Measurements from ENCODE around the gene TTL. TPM values are rescaled to one million over a fixed set of nuclear protein-coding genes. Genes with fewer than 3 reads are reported as not detected.
A peak's percentile ranks its signal among the peaks of the same experiment; 100 is the strongest.

Gene TTL
- polyA plus RNA-seq, 3 donors: 2.7 to 13.9 (median 5.4) TPM

GRCh38 chr2:112542984-112543661 is 61.2 kb downstream of the TTL start:
- Histone ChIP-seq H3K79me2 (ENCODE audit: insufficient read depth, low read length) (peaks cover 46% of the 10 kb centered on the region), H3K4me1 (ENCODE audit: control insufficient read depth in 1 of 2, insufficient read depth in 2 of 2, low read length in 2 of 2) (peaks cover 21 to 27% of the 10 kb centered on the region in 2 donors), H3K4me3 (replicated peaks in 1 of 3; ENCODE audit: low read depth in 2 of 3, low read length in 3 of 3) (peak overlapping the region; percentile 60 to 95 (median 94)), H3K27ac (ENCODE audit: low read depth in 1 of 2, low read length in 2 of 2) (peak overlapping the region in 1 of 2 donors; percentile 95), H3K4me2 (replicated peaks; ENCODE audit: extremely low read depth, low read length, poor library complexity, severe bottlenecking) (peak overlapping the region; percentile 94), H4K20me1 (ENCODE audit: insufficient read depth, low read length) (no peaks in the 10 kb centered on the region), H3K27me3 (ENCODE audit: control insufficient read depth in 2 of 2, insufficient read depth in 2 of 2, low read length in 2 of 2) (no peaks in the 10 kb centered on the region), H3K36me3 (replicated peaks in 1 of 2; ENCODE audit: control insufficient read depth in 1 of 2, insufficient read depth in 2 of 2, low read length in 2 of 2) (peaks cover 10 to 21% of the 10 kb centered on the region in 2 donors), H3K9ac (ENCODE audit: insufficient read depth, low read length, poor library complexity, severe bottlenecking) (peak overlapping the region; percentile 82), H2AFZ (ENCODE audit: insufficient read depth, low read depth, low read length, poor library complexity, severe bottlenecking) (peak overlapping the region; percentile 97), H3K9me3 (replicated peaks in 1 of 2; ENCODE audit: control insufficient read depth in 1 of 2, insufficient read depth in 1 of 2, low read length in 2 of 2) (no peaks in the 10 kb centered on the region)
- 3% methylated on average over 14 of the region's 18 CpGs for whole genome bisulfite sequencing (ENCODE audit: insufficient coverage)
- peaks cover 0 to 4% (median 0%) of the 10 kb centered on the region in 3 donors for H3K27me3 Mint-ChIP-seq (ENCODE audit: low read depth in 3 of 3)
- TF ChIP-seq CTCF (IDR thresholded peaks at IDR 0.05): no peak
- intact Hi-C loops (cut with micrococcal nuclease): loop anchor here in 1 of 2 donors (2.0 to 5.0 kb wide), 2 partner anchors 42 to 286 kb away; partner anchors contain the start of genes CHCHD5 and ZC3H8
- no peaks in the 10 kb centered on the region for H3K9me3 Mint-ChIP-seq
- no peak overlapping the region for H3K4me3 Mint-ChIP-seq
- peaks cover 20 to 21% of the 10 kb centered on the region in 2 donors for H3K36me3 Mint-ChIP-seq
- H3K4me1 Mint-ChIP-seq: peaks cover 14% of the 10 kb centered on the region
- H3K27ac Mint-ChIP-seq: no peak overlapping the region
- no peak for DNase-seq

- H3K36me3 Mint-ChIP-seq: peaks cover 50 to 53% of the 10 kb centered on the region in 2 donors
Observed at GRCh38 chr2:112547333-112547732, 65.4 kb downstream of the TTL start.

More at GRCh38 chr2:112547333-112547732, 65.4 kb downstream of the TTL start:
- Histone ChIP-seq H3K4me3 (replicated peaks in 1 of 3; ENCODE audit: low read depth in 2 of 3, low read length in 3 of 3) (no peak overlapping the region), H3K9me3 (replicated peaks in 1 of 2; ENCODE audit: control insufficient read depth in 1 of 2, insufficient read depth in 1 of 2, low read length in 2 of 2) (no peaks in the 10 kb centered on the region), H3K4me2 (replicated peaks; ENCODE audit: extremely low read depth, low read length, poor library complexity, severe bottlenecking) (no peak overlapping the region), H3K36me3 (replicated peaks in 1 of 2; ENCODE audit: control insufficient read depth in 1 of 2, insufficient read depth in 2 of 2, low read length in 2 of 2) (peaks cover 50 to 63% of the 10 kb centered on the region in 2 donors), H4K20me1 (ENCODE audit: insufficient read depth, low read length) (no peaks in the 10 kb centered on the region), H3K9ac (ENCODE audit: insufficient read depth, low read length, poor library complexity, severe bottlenecking) (no peak overlapping the region), H2AFZ (ENCODE audit: insufficient read depth, low read depth, low read length, poor library complexity, severe bottlenecking) (no peak overlapping the region), H3K27ac (ENCODE audit: low read depth in 1 of 2, low read length in 2 of 2) (peak overlapping the region in 1 of 2 donors; percentile 56), H3K27me3 (ENCODE audit: control insufficient read depth in 2 of 2, insufficient read depth in 2 of 2, low read length in 2 of 2) (no peaks in the 10 kb centered on the region), H3K79me2 (ENCODE audit: insufficient read depth, low read length) (peaks cover 45% of the 10 kb centered on the region), H3K4me1 (ENCODE audit: control insufficient read depth in 1 of 2, insufficient read depth in 2 of 2, low read length in 2 of 2) (peaks cover 15% of the 10 kb centered on the region in 2 donors)
- peaks cover 0 to 2% (median 0%) of the 10 kb centered on the region in 3 donors for H3K27me3 Mint-ChIP-seq (ENCODE audit: low read depth in 3 of 3)
- intact Hi-C loops (cut with micrococcal nuclease): no loop called here
- WGBS (ENCODE audit: insufficient coverage): 0% methylated on average over 2 of the region's 4 CpGs
- H3K27ac Mint-ChIP-seq: peak overlapping the region in 1 of 7 donors; percentile 7
- DNase-seq: peak in 1 of 3 donors; percentile 11
- no peak overlapping the region for H3K4me3 Mint-ChIP-seq
- TF ChIP-seq CTCF (IDR thresholded peaks at IDR 0.05): no peak
- peaks cover 4% of the 10 kb centered on the region for H3K4me1 Mint-ChIP-seq
- H3K9me3 Mint-ChIP-seq: no peaks in the 10 kb centered on the region

All from CD14-positive monocyte (primary cell).